Stimulated activated CD8-positive, alpha-beta memory T cell treated with anti-CD3 and anti-CD28 coated beads, Interleukin-4, amount 100 ng/mL, for 48 hours (primary cell): ENCODE results near the gene NXPE3.
"Not testable (repeated sequence)": the region's sequence is repeated elsewhere in the genome, so short reads cannot be mapped to it uniquely, and the experiment has no call there.

Experiments used
- DNase-seq: peaks from one replicate; pipeline ENCODE4 v3.0.0-alpha.2; 2020

NXPE3 gene

DNA sequence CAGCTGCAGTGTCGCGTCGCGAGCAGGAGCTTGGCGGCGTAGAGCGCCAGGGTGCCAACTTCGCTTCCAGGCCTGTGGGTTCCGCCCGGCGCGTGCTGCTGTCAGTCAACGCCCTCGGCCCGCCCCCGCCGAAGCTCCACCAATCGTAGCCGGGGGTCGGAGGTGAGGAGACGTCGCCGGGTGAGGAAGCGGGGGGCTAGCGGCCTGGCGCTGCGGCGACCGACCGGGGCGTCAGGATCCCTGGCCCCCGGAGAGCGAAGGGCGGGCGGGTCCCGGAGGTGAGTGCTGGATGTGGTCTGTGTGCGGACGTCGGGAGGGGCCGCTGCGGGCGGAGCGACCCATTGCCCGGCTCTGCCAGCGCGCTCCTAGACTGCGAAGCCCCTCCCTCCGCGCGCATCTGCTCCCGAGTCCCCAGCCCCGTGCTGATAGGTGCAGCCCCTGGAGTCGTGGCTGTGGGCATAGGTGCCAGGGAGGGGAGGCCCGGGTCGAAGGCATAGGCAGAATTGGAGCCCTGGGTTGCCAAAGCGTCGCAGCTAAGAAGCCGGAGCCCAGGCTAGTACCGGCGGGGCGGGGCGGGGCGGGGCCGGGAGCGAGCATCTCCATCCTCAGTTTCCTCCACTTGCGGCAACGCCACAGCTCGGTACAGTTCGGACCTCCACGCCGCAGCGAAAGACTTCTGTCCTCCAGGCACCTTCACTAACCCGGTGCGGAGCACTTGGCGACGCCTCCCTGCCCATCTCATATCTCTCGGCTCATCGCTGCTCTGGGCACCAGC is at the start of gene NXPE3:
Gene NXPE3, plus strand, starts transcription at position 165 of the 775 bp plus-strand sequence. CDS start 6,386 bp downstream, outside the sequence.
- peak; percentile 96 for DNase-seq

DNA sequence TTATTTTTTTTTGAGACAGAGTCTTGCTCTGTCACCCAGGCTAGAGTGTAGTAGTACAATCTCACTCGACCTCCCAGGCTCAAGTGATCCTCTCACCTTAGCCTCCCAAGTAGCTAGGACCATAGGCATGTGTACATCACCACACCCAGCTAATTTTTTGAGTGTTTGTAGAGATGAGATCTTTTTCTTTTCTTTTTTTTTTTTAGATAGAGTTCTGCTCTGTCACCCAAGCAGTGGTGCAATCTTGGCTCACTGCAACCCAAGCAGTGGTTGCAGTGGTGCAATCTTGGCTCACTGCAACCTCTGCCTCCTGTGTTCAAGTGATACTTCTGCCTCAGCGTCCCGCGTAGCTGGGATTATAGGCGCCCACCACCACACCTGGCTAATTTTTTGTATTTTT is 49.4 kb upstream of the NXPE3 start:
- DNase-seq, result no peak

DNA sequence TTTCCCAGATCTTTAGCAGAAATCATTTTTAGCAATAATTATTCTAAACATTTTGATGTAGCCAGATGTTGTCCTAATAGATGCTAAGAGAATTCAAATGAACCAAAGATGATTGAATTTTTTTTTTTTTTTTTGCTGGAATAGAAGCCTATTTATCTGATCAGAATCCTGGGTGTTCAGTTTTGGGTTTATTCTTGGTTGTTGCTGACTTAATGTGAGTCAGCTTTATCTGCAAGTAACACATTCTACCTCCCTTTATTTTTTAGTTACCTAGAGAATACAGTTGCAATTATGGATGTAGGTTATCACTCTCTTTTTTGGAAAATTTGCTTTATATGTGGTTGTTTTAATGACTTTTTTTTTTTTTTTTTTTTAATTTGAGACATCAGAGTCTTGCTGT is 48.2 kb upstream of the NXPE3 start:
- DNase-seq, result no peak

DNA sequence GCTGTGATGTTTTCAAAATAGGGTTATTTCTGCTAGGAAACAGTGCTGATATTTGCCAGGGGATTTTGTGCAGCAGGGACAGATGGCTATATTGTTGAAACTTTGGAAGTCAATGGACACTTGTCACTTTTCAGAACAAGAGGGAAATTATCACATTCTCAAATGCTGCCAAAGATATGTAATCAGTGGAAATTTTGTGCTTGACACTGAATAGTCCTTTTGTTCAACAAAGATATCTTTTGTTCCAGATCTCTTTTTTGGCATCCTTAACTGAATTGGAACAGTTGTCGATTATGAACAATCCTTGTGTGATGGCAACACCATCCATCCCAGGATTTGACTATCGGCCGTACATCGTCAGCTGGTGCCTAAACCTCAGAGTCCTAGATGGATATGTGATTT is 46.8 kb upstream of the NXPE3 start:
- no peak for DNase-seq

DNA sequence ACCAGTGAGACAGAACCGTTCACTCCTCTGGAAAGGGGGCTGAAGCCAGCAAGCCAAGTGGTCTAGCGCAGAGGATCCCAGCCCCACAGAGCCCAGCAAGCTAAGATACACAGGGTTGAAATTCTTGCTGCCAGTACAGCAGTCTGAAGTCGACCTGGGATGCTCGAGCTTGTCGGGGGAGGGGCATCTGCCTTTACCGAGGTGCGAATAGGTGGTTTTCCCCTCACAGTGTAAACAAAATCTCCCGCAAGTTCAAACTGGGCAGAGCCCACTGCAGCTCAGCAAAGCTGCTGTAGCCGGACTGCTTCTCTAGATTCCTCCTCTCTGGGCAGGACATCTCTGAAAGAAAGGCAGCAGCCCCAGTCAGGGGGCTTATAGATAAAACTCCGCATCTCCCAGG is 43.2 kb upstream of the NXPE3 start:
- DNase-seq, result no peak

DNA sequence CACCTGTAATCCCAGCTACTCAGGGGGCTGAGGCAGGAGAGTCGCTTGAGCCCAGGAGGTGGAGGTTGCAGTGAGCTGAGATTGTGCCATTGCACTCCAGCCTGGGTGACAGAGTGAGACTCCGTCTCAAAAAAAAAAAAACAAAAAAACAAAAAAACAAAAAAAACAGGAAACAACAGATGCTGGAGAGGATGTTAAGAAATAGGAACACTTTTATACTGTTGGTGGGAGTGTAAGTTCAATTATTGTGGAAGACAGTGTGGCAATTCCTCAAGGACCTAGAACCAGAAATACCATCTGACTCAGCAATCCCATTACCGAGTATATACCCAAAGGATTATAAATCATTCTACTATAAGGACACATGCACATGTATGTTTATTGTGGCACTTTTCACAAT is 37.1 kb upstream of the NXPE3 start:
- not testable (repeated sequence) for DNase-seq

DNA sequence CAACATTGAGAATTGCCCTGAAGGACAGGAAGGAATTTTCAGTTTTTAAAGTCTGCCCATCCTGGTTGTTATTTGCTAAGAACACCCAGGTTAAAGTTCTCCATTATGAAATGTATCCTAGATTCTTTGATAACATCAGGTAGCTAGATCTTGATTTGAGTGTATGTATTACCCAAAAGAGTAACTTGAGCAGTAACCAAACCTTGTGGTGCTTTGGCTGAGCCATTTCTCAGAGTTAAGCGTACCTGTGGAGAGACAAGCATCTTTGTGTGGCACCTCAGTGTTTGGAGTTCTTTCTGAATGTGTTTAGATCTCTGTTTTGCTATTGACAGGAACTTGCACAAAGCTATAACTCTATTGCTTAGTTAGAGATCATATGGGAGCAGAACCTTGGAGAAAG is 34.2 kb upstream of the NXPE3 start:
- no peak for DNase-seq

DNA sequence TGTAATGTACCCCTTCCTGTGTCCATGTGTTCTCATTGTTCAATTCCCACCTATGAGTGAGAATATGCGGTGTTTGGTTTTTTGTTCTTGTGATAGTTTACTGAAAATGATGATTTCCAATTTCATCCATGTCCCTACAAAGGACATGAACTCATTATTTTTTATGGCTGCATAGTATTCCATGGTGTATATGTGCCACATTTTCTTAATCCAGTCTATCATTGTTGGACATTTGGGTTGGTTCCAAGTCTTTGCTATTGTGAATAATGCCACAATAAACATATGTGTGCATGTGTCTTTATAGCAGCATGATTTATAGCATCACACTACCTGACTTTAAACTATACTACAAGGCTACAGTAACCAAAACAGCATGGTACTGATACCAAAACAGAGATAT is 33.1 kb upstream of the NXPE3 start:
- DNase-seq, result not testable (repeated sequence)

DNA sequence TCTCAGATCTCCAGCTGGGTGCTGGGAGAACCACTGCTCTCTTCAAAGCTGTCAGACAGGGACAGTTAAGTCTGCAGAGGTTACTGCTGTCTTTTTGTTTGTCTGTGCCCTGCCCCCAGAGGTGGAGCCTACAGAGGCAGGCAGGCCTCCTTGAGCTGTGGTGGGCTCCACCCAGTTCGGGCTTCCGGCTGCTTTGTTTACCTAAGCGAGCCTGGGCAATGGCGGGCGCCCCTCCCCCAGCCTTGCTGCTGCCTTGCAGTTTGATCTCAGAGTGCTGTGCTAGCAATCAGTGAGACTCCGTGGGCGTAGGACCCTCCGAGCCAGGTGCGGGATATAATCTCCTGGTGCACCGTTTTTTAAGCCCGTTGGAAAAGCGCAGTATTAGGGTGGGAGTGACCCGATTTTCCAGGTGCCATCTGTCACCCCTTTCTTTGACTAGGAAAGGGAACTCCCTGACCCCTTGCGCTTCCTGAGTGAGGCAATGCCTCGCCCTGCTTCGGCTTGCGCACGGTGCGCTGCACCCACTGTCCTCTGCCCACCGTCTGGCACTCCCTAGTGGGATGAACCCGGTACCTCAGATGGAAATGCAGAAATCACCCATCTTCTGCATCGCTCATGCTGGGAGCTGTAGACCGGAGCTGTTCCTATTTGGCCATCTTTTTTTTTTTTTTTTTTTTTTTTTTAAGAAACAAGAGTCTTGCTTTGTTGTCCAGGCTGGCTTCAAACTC is 25.5 kb upstream of the NXPE3 start:
- not testable (repeated sequence) for DNase-seq

DNA sequence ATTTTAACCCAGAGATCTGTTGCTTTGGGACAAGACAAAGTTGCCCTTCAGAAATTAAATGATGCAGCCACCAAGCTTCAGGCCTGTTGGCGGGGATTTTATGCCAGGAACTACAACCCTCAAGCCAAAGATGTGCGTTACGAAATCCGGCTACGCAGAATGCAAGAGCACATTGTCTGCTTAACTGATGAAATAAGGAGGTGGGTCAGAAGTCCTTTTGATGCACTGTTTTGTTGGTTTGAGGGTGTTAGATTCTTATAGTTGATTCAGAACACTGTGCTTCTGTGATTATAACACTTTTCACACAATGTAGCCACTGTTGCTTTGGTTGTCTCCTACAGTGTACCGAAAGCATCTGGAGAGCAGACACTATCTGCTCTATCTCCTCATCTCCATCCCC is 20.8 kb upstream of the NXPE3 start:
- DNase-seq, result no peak

DNA sequence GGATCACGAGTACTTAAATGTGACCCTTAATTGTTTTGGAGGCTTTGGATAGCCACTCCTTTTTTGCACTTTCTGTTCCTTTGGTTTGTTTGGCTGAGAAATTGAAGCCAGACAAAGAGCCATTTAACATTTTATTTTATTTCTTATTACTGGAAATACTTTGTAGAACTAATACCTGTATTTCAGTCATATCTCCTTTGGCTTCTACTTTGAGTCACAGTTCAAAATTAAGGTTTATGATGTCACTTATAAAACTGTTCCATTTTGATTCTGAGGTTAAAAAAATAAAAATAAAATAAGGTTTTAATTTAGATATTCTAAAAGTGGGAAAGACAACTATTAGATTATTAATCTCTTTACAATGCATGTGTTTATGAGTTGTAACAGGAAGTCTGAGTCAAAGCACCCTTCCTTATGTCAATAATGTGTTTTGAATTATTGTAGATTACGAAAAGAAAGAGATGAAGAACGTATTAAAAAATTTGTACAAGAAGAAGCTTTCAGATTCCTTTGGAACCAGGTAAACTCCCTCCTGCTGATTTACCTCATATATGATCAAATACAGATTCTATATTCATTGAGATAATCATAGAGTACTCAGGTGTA is 16.9 kb upstream of the NXPE3 start:
- no peak for DNase-seq

DNA sequence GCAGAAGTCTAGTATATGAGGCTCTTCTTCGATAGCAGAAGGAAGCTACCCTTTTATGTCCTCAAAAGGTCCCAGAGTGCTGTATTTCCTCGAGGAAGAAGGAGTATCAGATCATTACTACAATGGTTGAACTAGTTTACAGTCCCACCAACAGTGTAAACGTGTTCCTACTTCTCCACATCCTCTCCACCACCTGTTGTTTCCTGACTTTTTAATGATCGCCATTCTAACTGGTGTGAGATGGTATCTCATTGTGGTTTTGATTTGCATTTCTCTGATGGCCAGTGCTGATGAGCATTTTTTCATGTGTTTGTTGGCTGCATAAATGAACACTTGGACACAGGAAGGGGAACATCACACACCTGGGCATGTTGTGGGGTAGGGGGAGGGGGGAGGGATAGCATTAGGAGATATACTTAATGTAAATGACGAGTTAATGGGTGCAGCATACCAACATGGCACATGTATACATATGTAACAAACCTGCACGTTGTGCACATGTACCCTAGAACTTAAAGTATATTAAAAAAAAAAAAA is 1.2 kb upstream of the NXPE3 start:
- not testable (repeated sequence) for DNase-seq

DNA sequence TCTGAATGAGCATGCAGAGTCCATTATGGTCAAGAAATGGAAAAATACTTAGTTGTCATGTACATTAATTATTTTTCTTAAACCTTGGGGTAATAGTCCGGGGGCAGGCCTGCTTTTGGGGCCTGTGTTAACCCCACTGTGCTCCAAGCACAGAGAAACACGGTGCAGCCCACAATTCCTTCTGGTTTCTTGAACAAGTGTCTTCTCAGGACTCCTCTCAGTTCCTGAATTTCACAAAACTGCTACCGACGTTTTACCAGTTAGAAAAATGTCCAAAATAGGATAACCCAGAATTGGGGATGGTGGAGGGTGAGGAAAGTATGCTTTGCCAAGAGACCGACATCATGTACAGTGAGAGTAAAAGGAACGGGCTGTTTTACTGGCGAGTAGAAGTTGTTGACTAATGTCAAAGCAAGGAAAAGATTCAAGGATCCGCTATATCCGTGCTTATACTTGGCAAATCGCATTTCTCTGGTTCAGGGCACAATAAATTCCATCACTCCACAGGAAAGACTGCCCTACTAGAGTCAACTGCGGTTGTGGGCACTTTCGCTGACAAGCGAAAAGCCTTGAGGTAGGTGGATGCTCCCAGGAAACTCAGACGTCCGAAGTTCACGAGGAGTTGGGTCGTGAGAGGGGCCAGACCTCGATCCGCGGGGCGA is 495 bp upstream of the NXPE3 start:
- no peak for DNase-seq

DNA sequence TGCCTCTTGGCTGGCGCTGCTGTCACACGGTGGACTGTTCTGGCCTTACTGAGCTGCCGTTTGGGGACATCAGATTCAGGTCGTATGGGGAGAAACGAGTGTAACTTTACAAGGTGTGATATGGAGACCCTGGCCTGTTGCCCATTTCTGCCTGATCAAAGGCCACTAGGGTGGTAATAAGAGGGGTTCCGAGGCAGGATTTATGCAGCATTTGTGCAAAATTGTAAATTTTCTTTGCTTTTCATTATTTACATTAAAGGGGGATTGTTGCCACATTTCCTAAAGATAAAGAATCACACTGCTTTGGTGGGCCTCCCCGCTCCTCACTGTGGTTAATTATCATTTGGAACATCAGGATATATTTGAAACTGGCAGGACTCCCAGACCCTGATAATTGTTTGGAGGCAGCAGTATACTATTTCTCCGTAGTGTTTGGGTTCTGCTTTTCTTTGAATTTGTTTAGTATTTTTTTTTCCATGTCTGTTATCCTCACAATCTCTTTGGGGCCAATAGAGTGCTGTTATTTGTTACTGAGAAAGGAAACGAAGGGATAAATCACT is 891 bp downstream of the NXPE3 start:
- no peak for DNase-seq

DNA sequence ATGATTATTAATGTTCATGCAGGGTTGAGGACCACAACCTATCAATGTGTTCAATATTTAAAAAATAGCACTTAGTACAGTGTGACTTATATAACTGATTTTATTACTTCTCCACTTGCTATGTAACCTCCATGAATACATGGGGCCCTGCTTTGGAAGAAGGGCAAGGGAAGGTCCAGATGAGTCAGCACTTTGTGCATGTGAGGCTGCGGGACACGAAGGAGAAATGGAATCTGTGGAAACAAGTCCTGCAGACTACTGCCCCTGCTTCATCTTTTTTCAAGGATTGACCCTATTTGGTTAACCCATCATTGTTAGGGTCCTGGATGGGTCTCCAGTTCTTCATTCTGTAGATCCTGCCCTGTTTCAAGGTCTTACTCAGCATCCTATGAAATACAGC is 1.6 kb downstream of the NXPE3 start:
- DNase-seq, result no peak

DNA sequence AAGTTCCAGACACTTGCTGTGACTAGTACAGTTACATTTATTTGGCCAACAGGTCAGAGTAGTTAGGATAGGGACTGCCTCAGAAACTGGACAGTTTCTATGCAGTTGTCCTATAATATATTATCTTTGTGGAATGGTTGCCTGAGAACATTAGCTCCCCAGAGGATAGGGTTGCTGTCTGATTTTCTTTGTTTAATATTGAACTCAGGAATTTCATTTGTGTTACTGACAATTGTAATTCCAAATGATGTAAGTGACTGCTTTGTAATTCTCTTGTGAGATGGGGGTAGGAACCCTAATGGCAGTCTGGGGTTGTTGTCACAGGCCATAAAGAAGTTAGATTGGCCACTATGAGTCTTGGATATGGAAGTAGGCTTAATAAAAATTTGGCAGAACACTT is 2.2 kb downstream of the NXPE3 start:
- no peak for DNase-seq

DNA sequence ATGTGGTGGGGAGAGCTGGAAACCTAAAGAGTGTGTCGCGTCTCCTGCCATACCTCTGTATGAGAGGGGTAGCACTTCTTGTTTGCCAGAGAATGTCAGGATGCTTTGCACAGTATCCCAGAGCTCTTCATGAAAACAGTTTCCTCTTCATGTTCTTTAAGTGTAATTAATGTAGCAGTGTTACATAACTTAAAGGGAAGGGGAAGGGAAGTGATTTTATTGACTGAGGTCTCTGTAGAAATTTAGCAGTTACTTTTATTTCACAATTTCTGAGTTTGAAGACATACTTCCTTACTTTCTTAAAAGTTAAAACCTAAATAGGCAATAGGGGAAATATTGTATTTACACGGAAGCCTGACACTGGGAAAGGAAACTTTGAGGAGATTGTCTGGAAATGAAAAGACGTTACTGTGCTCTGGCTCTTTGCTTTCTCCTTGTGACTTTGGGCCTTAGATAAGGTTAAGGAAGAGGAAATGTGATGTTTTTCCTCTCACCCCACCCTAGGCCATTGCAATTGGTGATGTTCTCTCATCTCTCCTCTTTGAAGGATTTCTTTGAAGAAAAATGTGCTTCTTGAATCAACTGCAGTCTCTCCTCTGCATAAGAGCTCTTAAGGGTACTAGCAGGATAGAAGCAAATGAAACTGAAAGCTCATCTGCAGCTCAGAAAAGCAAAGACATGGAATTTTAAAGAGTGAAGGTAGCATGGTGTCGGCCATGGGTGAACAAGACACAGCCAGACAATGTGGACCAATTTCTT is 6.0 kb downstream of the NXPE3 start:
- no peak for DNase-seq

DNA sequence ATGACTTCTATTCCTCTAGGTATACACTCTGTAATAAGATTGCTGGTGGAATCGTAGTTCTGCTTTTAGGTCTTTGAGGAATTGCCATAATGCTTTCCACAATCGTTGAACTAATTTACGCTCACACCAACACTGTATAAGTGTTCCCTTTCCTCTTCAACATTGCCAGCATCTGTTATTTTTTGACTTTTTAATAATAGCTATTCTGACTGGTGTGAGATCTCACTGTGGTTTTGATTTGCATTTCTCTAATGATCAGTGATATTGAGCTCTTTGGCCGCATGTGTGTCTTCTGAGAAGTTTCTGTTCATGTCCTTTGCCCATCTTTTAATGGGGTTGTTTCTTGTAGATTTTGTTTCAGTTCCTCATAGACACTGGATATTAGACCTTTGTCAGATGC is 12.8 kb downstream of the NXPE3 start:
- DNase-seq, result no peak

DNA sequence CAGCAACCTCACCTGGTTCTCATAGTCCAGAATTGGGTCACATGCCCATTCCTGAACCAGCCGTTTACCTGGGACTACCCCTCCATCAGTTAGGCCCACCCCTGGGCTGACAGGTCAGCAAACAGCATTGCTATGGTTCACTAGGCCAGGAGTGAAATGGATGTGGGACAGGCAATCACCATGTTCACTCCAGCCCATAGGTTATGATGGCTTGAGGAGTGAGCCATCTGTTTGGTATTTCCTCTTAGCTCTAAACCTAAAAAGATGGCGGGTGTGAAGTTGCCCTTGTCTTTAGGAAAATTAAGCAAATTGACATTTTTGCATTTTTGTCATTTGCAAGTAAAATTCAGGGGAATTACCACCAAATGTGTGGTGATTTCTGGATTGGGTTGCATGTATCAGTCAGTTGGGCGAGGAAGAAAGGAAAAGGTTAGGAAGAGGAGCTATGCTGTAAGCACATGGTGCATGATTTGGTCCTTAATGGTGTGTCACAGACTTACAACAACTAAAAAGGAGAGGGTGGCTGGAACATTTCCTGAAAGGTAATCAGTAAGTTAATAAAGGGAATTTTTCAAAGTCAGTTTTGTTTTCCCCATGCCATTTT is 17.2 kb downstream of the NXPE3 start:
- no peak for DNase-seq

DNA sequence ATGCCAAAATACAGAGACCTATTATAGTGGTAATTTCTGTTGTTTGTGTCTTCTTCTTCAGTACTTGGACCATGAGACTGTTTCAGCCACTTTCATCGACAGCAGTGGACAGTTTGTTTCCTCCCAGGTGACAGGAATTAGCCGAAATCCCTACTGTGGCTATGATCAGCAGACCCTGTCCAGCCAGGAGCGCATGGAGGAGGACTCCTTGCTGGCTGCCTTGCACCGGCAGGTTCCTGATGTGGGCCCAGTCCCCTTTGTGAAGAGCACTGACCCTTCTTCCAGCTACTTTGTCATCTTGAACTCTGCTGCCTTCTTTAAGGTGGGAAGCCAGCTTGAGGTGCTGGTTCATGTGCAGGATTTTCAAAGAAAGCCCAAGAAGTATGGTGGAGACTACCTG is 22.2 kb downstream of the NXPE3 start:
- DNase-seq, result no peak

DNA sequence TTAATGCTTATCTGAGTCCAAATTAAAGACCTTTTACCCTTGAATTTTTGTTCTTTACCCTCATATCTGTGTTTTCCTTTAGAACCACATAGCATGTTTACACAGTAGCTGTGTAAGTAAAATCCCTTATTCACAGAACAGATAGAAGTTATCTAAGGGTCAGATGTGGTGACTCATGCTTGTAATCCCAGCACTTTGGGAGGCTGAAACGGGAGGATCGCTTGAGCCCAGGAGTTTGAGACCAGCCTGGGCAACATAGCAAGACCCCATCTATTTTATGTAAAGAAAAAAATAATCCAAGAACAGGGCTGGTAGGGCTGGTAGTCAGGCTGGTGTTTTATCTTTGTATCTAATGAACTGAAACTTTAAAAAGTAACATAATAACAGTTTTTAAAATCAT is 23.2 kb downstream of the NXPE3 start:
- no peak for DNase-seq
